ENCODE results near the gene SEMA3E. TPM values are rescaled to one million over a fixed set of nuclear protein-coding genes. Genes with fewer than 3 reads are reported as not detected.

Gene SEMA3E
- polyA plus RNA-seq, 1 of the 3 experiments (the other 2 are of a cell fraction): under 0.01 TPM

- H3K27ac ChIP-seq (ENCODE audit: low read depth in 2 of 2, low read length in 1 of 2): no peak overlapping the region
- H3K4me2 ChIP-seq: no peak overlapping the region
- no peaks in the 10 kb centered on the region for H4K20me1 ChIP-seq (ENCODE audit: insufficient read depth)
- ChIA-PET CTCF (interaction anchor here (1.7 kb wide), 1 partner anchor 34 kb away, joined by 4 read pairs; no protein-coding TSS in a partner anchor), POLR2A (no interaction called here)
- H3K4me3 ChIP-seq (ENCODE audit: low read depth in 2 of 2, low read length in 1 of 2): no peak overlapping the region
- H3K9ac ChIP-seq: no peak overlapping the region
- no peaks in the 10 kb centered on the region for H3K36me3 ChIP-seq (replicated peaks in 1 of 2; ENCODE audit: control insufficient read depth in 1 of 2, insufficient read depth in 2 of 2, low read length in 1 of 2)
- no peaks in the 10 kb centered on the region for H3K27me3 ChIP-seq (ENCODE audit: insufficient read depth)
- H3K9me2 ChIP-seq: no peaks in the 10 kb centered on the region
- H3K79me2 ChIP-seq (ENCODE audit: insufficient read depth): no peaks in the 10 kb centered on the region
- 78% methylated on average over 2 of the region's 2 CpGs for WGBS (ENCODE audit: low lambda C conversion rate)
- TF ChIP-seq SMC3 (IDR thresholded peaks at IDR 0.05; ENCODE audit: low read depth, low read length) (no peak), JUND (IDR thresholded peaks at IDR 0.05) (no peak), RCOR1 (IDR thresholded peaks at IDR 0.05; ENCODE audit: low read length) (no peak), EZH2phosphoT487 (IDR thresholded peaks at IDR 0.05; ENCODE audit: borderline replicate concordance, low read depth) (no peak), RAD21 (IDR thresholded peaks at IDR 0.05; ENCODE audit: low read length) (no peak), FOSL2 (IDR thresholded peaks at IDR 0.05; ENCODE audit: borderline replicate concordance, low read depth) (no peak), GABPA (IDR thresholded peaks at IDR 0.05; ENCODE audit: low read depth) (no peak), IRF3 (IDR thresholded peaks at IDR 0.05; ENCODE audit: low read depth, low read length) (no peak), CTCF (IDR thresholded peaks at IDR 0.05) (no peak), PBX3 (IDR thresholded peaks at IDR 0.05) (no peak), USF2 (IDR thresholded peaks at IDR 0.05; ENCODE audit: borderline replicate concordance, low read depth, low read length) (no peak), TCF12 (IDR thresholded peaks at IDR 0.05) (no peak), TAF1 (IDR thresholded peaks at IDR 0.05; ENCODE audit: borderline replicate concordance, low read depth, low read length) (no peak), GATA2 (CRISPR knock-in tag; IDR thresholded peaks at IDR 0.05) (no peak), TEAD4 (IDR thresholded peaks at IDR 0.05; ENCODE audit: borderline replicate concordance, insufficient read depth) (no peak), MXI1 (IDR thresholded peaks at IDR 0.05; ENCODE audit: low read depth, low read length) (no peak), ZBTB33 (IDR thresholded peaks at IDR 0.05; ENCODE audit: borderline replicate concordance, low read depth) (no peak), FOXJ3 (CRISPR knock-in tag; IDR thresholded peaks at IDR 0.05) (no peak), MAX (IDR thresholded peaks at IDR 0.05; ENCODE audit: low read depth) (no peak)
- DNase-seq: no peak
- H3K4me1 ChIP-seq (ENCODE audit: control insufficient read depth in 1 of 2, insufficient read depth in 2 of 2, low read depth in 1 of 2, low read length in 1 of 2): peaks cover 0 to 6% of the 10 kb centered on the region in 2 experiments; a peak in 1 of 4 replicates
- no peaks in the 10 kb centered on the region for H3K9me3 ChIP-seq
- peaks cover 6% of the 10 kb centered on the region for H3F3A ChIP-seq (replicated peaks; ENCODE audit: insufficient read depth)
- no peak overlapping the region for H2AFZ ChIP-seq (ENCODE audit: low read depth)
Measured at GRCh38 chr7:83696101-83696500, 47.2 kb upstream of the SEMA3E start.

Measured in SK-N-SH (cell line).